Hepatocyte (in vitro differentiated cells): ENCODE results near the gene GPR61. TPM values are rescaled to one million over a fixed set of nuclear protein-coding genes. Genes with fewer than 3 reads are reported as not detected.

Experiments
- DNase-seq: peaks from one replicate; pipeline ENCODE4 v3.0.0-alpha.2; 2016; ENCODE audit warnings: low spot score
- H2AFZ ChIP-seq: fragments of 200-600 bp; sonication (generic); 2 replicates; pipeline ENCODE4 v1.6.0; 2016; ENCODE audit warnings: antibody characterized with exemption, mild to moderate bottlenecking
- H3K27ac ChIP-seq: fragments of 200-600 bp; sonication (generic); 2 replicates; pipeline ENCODE4 v1.5.1; 2016; ENCODE audit warnings: mild to moderate bottlenecking
- H3K27me3 ChIP-seq: fragments of 200-600 bp; sonication (generic); 2 replicates; pipeline ENCODE4 v1.6.1; 2016
- H3K36me3 ChIP-seq: fragments of 200-600 bp; sonication (generic); replicated peaks from 2 replicates; pipeline ENCODE4 v1.5.1; 2016; ENCODE audit warnings: low read depth; ENCODE audit not compliant: insufficient read depth
- H3K4me1 ChIP-seq: fragments of 200-600 bp; sonication (generic); 2 replicates; pipeline ENCODE4 v1.5.1; 2016; ENCODE audit warnings: mild to moderate bottlenecking, moderate library complexity; ENCODE audit not compliant: insufficient read depth
- H3K4me2 ChIP-seq: fragments of 200-600 bp; sonication (generic); 2 replicates; pipeline ENCODE4 v1.6.0; 2016
- H3K4me3 ChIP-seq: fragments of 200-600 bp; sonication (generic); 2 replicates; pipeline ENCODE4 v1.5.1; 2016; ENCODE audit warnings: mild to moderate bottlenecking
- H3K79me2 ChIP-seq: fragments of 200-600 bp; sonication (generic); 2 replicates; pipeline ENCODE4 v1.6.0; 2017; ENCODE audit warnings: mild to moderate bottlenecking
- H3K9me2 ChIP-seq: fragments of 200-600 bp; sonication (generic); replicated peaks from 2 replicates; pipeline ENCODE4 v1.6.0; 2017; ENCODE audit warnings: mild to moderate bottlenecking; ENCODE audit not compliant: insufficient read depth
- H3K9me3 ChIP-seq: fragments of 200-600 bp; sonication (generic); 2 replicates; pipeline ENCODE4 v1.5.1; 2016; ENCODE audit warnings: low read depth, mild to moderate bottlenecking
- H4K20me1 ChIP-seq: fragments of 200-600 bp; sonication (generic); 2 replicates; pipeline ENCODE4 v1.6.0; 2016; ENCODE audit warnings: mild to moderate bottlenecking; ENCODE audit not compliant: insufficient read depth, poor library complexity, severe bottlenecking
- CTCF ChIP-seq: fragments of 200-600 bp; sonication (generic); IDR thresholded peaks from 2 replicates; pipeline ENCODE4 v1.5.1; 2016; ENCODE audit warnings: antibody characterized with exemption, mild to moderate bottlenecking; ENCODE audit not compliant: poor library complexity
- EZH2 ChIP-seq: fragments of 200-600 bp; sonication (generic); IDR thresholded peaks from 2 replicates; pipeline ENCODE4 v1.6.1; 2016; ENCODE audit warnings: antibody characterized with exemption, mild to moderate bottlenecking, borderline replicate concordance
- EZH2phosphoT487 ChIP-seq: fragments of 200-600 bp; sonication (generic); IDR thresholded peaks from one replicate; pipeline ENCODE4 v1.6.1; 2018; ENCODE audit warnings: antibody characterized with exemption, mild to moderate bottlenecking, low read depth, moderate library complexity; ENCODE audit not compliant: unreplicated experiment, severe bottlenecking
- WGBS: methylation state at CpG from one replicate; pipeline ENCODE4 v1.1.6; 2016; ENCODE audit warnings: low lambda C conversion rate; ENCODE audit errors: missing lambda C conversion rate; 5-methylcytosine and 5-hydroxymethylcytosine counted together
- polyA plus RNA-seq: library from polyadenylated mRNA; unstranded; fragments of >200 nt; fragmentation: Nextera tagmentation; extraction: Ambion mirVana; gene quantifications from 2 replicates; pipeline ENCODE4 v1.2.1, GENCODE V29; 2016
- total RNA-seq: library from RNA; depleted of rRNA; stranded (reverse); fragments of >200 nt; gene quantifications from 2 replicates; pipeline ENCODE4 v1.2.3, GENCODE V29; 2014

GPR61 gene
- total and polyA plus RNA-seq, 2 experiments from 2014 or later, result 0.50 to 1.1 TPM

- H3K27ac ChIP-seq, result peak overlapping the region; percentile 98
- H4K20me1 ChIP-seq, result peaks cover 22% of the 10 kb centered on the region
- H3K4me2 ChIP-seq, result peak overlapping the region; percentile 87
- H3K27me3 ChIP-seq, result no peaks in the 10 kb centered on the region
- H3K79me2 ChIP-seq, result peaks cover 44% of the 10 kb centered on the region
- no peaks in the 10 kb centered on the region for H3K36me3 ChIP-seq
- no peaks in the 10 kb centered on the region for H3K9me2 ChIP-seq
- peaks cover 21% of the 10 kb centered on the region for H3K4me1 ChIP-seq
- TF ChIP-seq EZH2 (no peak), CTCF (peak; percentile 96)
- peak overlapping the region; percentile 37 for H2AFZ ChIP-seq
- no peaks in the 10 kb centered on the region for H3K9me3 ChIP-seq
- WGBS, result 48% methylated on average over 5 of the region's 5 CpGs
- DNase-seq, result peak; percentile 95
- no peak overlapping the region for H3K4me3 ChIP-seq
Observed at GRCh38 chr1:109546311-109547109, 6.8 kb downstream of the GPR61 start.

GRCh38 chr1:109547463-109548320 is 8.0 kb downstream of the GPR61 start:
- peaks cover 56% of the 10 kb centered on the region for H3K79me2 ChIP-seq
- no peaks in the 10 kb centered on the region for H3K9me2 ChIP-seq
- no peaks in the 10 kb centered on the region for H3K9me3 ChIP-seq
- peak overlapping the region; percentile 87 for H3K4me2 ChIP-seq
- peak overlapping the region; percentile 44 for H2AFZ ChIP-seq
- peaks cover 21% of the 10 kb centered on the region for H3K4me1 ChIP-seq
- DNase-seq, result peak; percentile 47
- no peak for TF ChIP-seq CTCF
- whole genome bisulfite sequencing, result 13% methylated on average over 22 of the region's 22 CpGs
- H3K36me3 ChIP-seq, result no peaks in the 10 kb centered on the region
- peaks cover 34% of the 10 kb centered on the region for H4K20me1 ChIP-seq
- H3K27me3 ChIP-seq, result no peaks in the 10 kb centered on the region
- H3K4me3 ChIP-seq, result peak overlapping the region; percentile 69
- peak overlapping the region; percentile 98 for H3K27ac ChIP-seq

- Histone ChIP-seq H3K27me3 (no peaks in the 10 kb centered on the region), H3K9me2 (no peaks in the 10 kb centered on the region), H2AFZ (peak within 1 kb of the TSS; percentile 65), H3K27ac (peak within 1 kb of the TSS; percentile 98), H3K4me3 (peak within 1 kb of the TSS; percentile 69), H3K9me3 (no peaks in the 10 kb centered on the region), H3K79me2 (peaks cover 65% of the 10 kb centered on the region), H4K20me1 (peaks cover 43% of the 10 kb centered on the region), H3K4me2 (peak within 1 kb of the TSS; percentile 87), H3K36me3 (no peaks in the 10 kb centered on the region), H3K4me1 (peaks cover 21% of the 10 kb centered on the region)
- WGBS, result under 1% methylated on average over 66 of the region's 68 CpGs
- no peak for TF ChIP-seq EZH2
- TF ChIP-seq EZH2phosphoT487, result no peak
- TF ChIP-seq CTCF, result no peak
- peak; percentile 97 for DNase-seq
Observed at GRCh38 chr1:109548321-109549267, 8.9 kb downstream of the GPR61 start, which contains the start of gene GNAI3. TSS of gene GNAI3 (plus strand) at chr1:109548615. CDS start at chr1:109548721, 106 bp downstream.
